ENCODE measurements around the gene FAM53A. TPM values are rescaled to one million over a fixed set of nuclear protein-coding genes. Genes with fewer than 3 reads are reported as not detected.

Gene FAM53A
- total and polyA plus RNA-seq, 7 donors = 0.71 to 1.9 (median 1.3) TPM

DNA sequence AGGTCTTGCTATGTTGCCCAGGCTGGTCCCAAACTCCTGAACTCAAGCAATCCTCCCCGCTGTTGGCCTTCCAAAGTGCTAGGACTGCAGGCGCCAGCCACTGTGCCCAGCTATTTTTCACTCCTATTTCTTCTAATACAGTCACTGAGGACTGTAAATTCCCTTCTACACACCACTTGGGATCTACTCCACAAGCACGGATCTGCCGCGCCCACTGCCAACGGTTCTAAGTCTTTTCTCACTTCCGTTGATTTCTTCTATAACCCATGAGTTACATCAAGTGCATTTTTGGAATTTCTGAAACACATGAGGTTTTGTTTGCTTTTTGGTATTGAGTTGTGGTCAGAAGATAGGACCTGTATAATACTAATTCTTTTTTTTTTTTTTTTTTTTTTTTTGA, 48.6 kb downstream of the FAM53A start:
- no peak for DNase-seq
- Histone ChIP-seq H3K27ac (no peak overlapping the region), H3K9me3 (no peaks in the 10 kb centered on the region), H3K36me3 (ENCODE audit: insufficient read depth in 1 of 2, low read depth in 1 of 2) (no peaks in the 10 kb centered on the region), H3K4me3 (no peak overlapping the region), H3K27me3 (ENCODE audit: insufficient read depth in 3 of 3, low read length in 2 of 3) (no peaks in the 10 kb centered on the region), H3K4me1 (no peaks in the 10 kb centered on the region)
- no peak for TF ChIP-seq CTCF (IDR thresholded peaks at IDR 0.05)
- ATAC-seq = no peak
- intact Hi-C loops (cut with DNase I) = loop anchor here in 1 of 2 donors (10.0 kb wide), 1 partner anchor 501 kb away; no protein-coding TSS in a partner anchor
- 92 to 94% (median 93%) methylated on average over 7 of the region's 7 CpGs for WGBS, 3 donors

GRCh38 chr4:1633993-1634392, 50.1 kb downstream of the FAM53A start:
- no peak for TF ChIP-seq CTCF (IDR thresholded peaks at IDR 0.05)
- no peak overlapping the region for H3K4me3 ChIP-seq
- intact Hi-C loops (cut with DNase I) = loop anchor here (5.0 to 10.0 kb wide), 2 partner anchors 277 to 499 kb away; no protein-coding TSS in a partner anchor
- H3K4me1 ChIP-seq = no peaks in the 10 kb centered on the region
- no peaks in the 10 kb centered on the region for H3K27me3 ChIP-seq (ENCODE audit: insufficient read depth in 3 of 3, low read length in 2 of 3)
- no peak for DNase-seq
- no peaks in the 10 kb centered on the region for H3K9me3 ChIP-seq
- no peak for ATAC-seq
- 28 to 38% (median 37%) methylated on average over 5 to 7 of the region's 7 CpGs for WGBS, 3 donors
- no peaks in the 10 kb centered on the region for H3K36me3 ChIP-seq (ENCODE audit: insufficient read depth in 1 of 2, low read depth in 1 of 2)
- no peak overlapping the region for H3K27ac ChIP-seq

DNA sequence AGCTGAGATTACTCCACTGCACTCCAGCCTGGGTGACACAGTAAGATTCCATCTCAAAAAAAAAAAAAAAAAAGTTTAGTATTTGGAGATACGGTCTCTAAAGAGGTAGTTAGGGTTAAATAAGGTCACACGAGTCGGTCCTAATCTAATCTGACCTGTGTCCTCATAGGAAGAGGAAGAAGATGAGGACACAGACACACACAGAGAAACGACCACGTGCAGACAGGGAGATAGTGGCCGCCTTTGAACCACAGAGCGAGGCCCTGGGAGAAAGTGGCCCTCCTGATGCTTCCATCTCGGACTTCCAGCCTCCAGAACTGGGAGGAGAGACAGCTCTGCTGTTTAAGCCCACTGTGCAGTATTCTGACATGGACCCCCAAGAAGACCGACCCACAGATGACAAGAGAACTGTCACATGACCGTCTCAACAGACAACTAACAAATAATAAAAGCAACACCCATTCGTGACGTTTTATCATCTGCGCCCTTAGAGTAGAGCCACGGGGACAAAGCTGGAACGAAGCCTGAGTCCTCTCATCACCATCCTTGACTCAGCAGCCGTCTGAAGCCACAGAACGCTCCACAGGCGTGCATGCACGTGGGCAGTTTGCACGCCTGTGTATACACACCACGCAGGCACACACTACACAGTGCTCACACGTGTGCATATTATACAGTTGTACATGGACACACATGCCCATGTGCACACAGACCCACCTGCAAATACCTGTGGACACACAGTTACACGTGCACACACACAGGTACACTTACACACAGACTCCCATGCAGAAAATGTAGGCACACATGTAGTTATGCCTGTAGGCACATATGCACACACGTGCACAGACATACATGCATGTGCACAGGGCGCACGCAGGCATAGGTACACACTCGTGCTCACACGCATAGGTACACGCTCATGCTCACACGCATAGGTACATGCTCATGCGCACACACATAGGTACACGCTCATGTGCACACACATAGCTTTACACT, 51.7 kb downstream of the FAM53A start:
- intact Hi-C loops (cut with DNase I) = loop anchor here (5.0 to 10.0 kb wide), 2 partner anchors 275 to 498 kb away; no protein-coding TSS in a partner anchor

DNA sequence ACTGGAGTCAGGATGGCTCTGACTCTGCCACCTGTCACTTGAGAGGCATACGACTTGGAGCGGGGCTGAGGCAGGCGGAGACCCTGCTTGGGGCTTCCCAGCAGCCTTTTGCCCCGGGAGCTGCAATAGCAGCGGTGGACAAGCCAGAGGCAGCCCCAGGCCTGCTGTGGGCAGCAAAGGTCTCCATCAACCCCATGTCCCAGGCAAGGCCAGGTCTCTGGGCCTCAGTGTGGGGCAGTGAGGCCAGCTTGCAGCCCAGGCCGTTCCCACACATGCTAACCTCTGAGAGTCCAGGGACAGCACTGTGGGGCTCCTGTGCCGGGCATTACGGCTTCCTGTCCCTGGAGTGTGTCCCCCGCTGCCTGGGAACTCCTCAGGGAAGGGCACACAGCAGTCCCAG, 53.0 kb downstream of the FAM53A start:
- H3K9me3 ChIP-seq = no peaks in the 10 kb centered on the region
- H3K27ac ChIP-seq = no peak overlapping the region
- no peaks in the 10 kb centered on the region for H3K4me1 ChIP-seq
- H3K4me3 ChIP-seq = no peak overlapping the region
- 79 to 85% (median 80%) methylated on average over 9 of the region's 9 CpGs for WGBS, 3 donors
- DNase-seq (no peak), ATAC-seq (no peak)
- no peaks in the 10 kb centered on the region for H3K27me3 ChIP-seq (ENCODE audit: insufficient read depth in 3 of 3, low read length in 2 of 3)
- intact Hi-C loops (cut with DNase I) = loop anchor here (5.0 to 10.0 kb wide), 2 partner anchors 274 to 496 kb away; no protein-coding TSS in a partner anchor
- H3K36me3 ChIP-seq (ENCODE audit: insufficient read depth in 1 of 2, low read depth in 1 of 2) = no peaks in the 10 kb centered on the region
- no peak for TF ChIP-seq CTCF (IDR thresholded peaks at IDR 0.05)

More for the DNA sequence above, 51.7 kb downstream of the FAM53A start:
- Histone ChIP-seq H3K4me1 (no peaks in the 10 kb centered on the region), H3K9me3 (no peaks in the 10 kb centered on the region), H3K36me3 (ENCODE audit: insufficient read depth in 1 of 2, low read depth in 1 of 2) (no peaks in the 10 kb centered on the region), H3K4me3 (no peak overlapping the region), H3K27ac (no peak overlapping the region), H3K27me3 (ENCODE audit: insufficient read depth in 3 of 3, low read length in 2 of 3) (no peaks in the 10 kb centered on the region)
- TF ChIP-seq CTCF (IDR thresholded peaks at IDR 0.05) = no peak
- WGBS, 3 donors = 80 to 86% (median 85%) methylated on average over 32 of the region's 32 CpGs
- no peak for ATAC-seq
- DNase-seq = no peak

Data from psoas muscle (tissue), 8 donors.